K562 (cell line): ENCODE data around the gene SLAMF8. TPM values are rescaled to one million over a fixed set of nuclear protein-coding genes. Genes with fewer than 3 reads are reported as not detected.

ENCODE experiments used
- GABPB2 ChIP-seq: fragments of 250-450 bp; sonication (Bioruptor Pico); conservative IDR thresholded peaks from 2 replicates; pipeline ENCODE4 v1.5.1; 2021; ENCODE audit warnings: mild to moderate bottlenecking
- HLTF ChIP-seq: fragments of 450-650 bp; IDR thresholded peaks from 2 replicates; pipeline ENCODE4 v1.6.1; 2016
- MBD2 ChIP-seq: sonication (generic); IDR thresholded peaks from 2 replicates; pipeline ENCODE4 v1.6.1; 2016; ENCODE audit warnings: low read depth, borderline replicate concordance
- MXI1 ChIP-seq: IDR thresholded peaks from 2 replicates; pipeline ENCODE4 v1.6.1; 2011; ENCODE audit warnings: low read depth, mild to moderate bottlenecking, improper control_type of control experiment, low read length
- SMAD2 ChIP-seq: fragments of 150-350 bp; IDR thresholded peaks from 2 replicates; pipeline ENCODE4 v1.6.1; 2014; ENCODE audit warnings: low read depth, mild to moderate bottlenecking, low read length
- ZNF143 ChIP-seq: sonication (generic); formaldehyde crosslinking; IDR thresholded peaks from 2 replicates; pipeline ENCODE4 v1.9.0; 2022; ENCODE audit warnings: mild to moderate bottlenecking, missing genetic modification reagents
- polyA plus RNA-seq, 8 experiments: library from polyadenylated mRNA; depleted of rRNA in 4 of 8; stranded (reverse) in 5 of 8; unstranded in 3 of 8; fragments of >200 nt; fragmentation: Nextera tagmentation in 2 of 8; fragmentation: Illumina TruSeq in 1 of 8; extraction: Ambion mirVana in 2 of 8; extraction: Trizol in 1 of 8; gene quantifications; 2 replicates each; pipeline versions ENCODE4 v1.2.1 to v1.2.3, GENCODE V29; 2011 to 2014; ENCODE audit warnings: inconsistent platforms in 1 of 8, missing spikeins in 1 of 8
- total RNA-seq, 7 experiments: library from RNA; depleted of rRNA in 6 of 7; stranded (reverse); fragments of >200 nt in 6 of 7; fragmentation: Illumina TruSeq in 2 of 7; extraction: Trizol in 2 of 7; gene quantifications; 2 replicates each; pipeline versions ENCODE4 v1.2.1 to v1.2.3, GENCODE V29; 2011 to 2021; ENCODE audit warnings: low replicate concordance in 1 of 7
- TF ChIP-seq, protein P1 (sequence below): fragments of 250-450 bp; sonication (Bioruptor Pico); IDR thresholded peaks from 2 replicates; pipeline ENCODE4 v1.4.0; 2020
- TF ChIP-seq, protein P2 (sequence below): sonication (generic); formaldehyde crosslinking; IDR thresholded peaks from 2 replicates; pipeline ENCODE4 v1.8.0; 2023; ENCODE audit warnings: missing genetic modification reagents, mild to moderate bottlenecking, borderline replicate concordance
- TF ChIP-seq, protein P3 (sequence below): fragments of 450-650 bp; IDR thresholded peaks from 2 replicates; pipeline ENCODE4 v1.6.1; 2017; ENCODE audit warnings: antibody characterized with exemption, mild to moderate bottlenecking

SLAMF8 gene
- total and polyA plus RNA-seq, 9 of the 15 experiments (the other 6 are each of a cell fraction or from before 2014, with no cell fraction given), result not detected

DNA sequence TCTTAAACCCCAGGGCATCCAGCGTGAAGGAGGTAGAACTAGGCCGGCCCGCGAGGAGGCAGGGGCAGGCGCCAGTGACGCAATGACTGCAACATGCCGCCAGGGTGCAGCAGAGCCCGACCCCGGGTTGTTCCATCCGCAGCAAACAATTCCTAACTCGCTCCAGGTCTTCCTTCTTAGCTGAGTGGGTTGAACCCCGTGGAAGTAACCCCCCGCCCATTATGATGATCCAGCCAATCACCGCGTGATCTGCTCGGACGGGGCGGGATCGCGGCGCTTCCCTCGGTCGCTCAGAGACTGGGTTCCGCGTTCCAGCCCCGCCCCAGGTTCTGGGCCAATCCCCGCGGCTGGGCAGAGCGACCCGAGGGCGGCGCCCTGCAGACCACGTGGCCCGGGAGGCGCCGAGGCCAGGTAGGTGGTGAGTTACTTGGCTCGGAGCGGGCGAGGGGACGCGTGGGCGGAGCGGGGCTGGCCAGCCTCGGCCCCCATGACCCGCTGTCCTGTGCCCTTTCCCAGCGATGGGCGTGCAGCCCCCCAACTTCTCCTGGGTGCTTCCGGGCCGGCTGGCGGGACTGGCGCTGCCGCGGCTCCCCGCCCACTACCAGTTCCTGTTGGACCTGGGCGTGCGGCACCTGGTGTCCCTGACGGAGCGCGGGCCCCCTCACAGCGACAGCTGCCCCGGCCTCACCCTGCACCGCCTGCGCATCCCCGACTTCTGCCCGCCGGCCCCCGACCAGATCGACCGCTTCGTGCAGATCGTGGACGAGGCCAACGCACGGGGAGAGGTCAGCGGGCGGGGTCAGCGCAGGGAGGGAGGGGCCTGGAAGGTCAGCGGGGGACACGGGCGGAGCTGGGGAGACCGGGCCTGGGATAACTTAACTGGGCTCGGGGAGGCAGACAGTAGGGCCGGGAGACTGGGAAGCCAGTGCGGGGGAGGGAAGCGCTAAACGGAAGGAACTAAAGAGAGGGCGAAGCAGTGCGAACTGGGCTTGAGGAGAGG is 45.8 kb upstream of the SLAMF8 start, which contains the start of gene DUSP23 (continued):
- TF ChIP-seq, protein P1, sequence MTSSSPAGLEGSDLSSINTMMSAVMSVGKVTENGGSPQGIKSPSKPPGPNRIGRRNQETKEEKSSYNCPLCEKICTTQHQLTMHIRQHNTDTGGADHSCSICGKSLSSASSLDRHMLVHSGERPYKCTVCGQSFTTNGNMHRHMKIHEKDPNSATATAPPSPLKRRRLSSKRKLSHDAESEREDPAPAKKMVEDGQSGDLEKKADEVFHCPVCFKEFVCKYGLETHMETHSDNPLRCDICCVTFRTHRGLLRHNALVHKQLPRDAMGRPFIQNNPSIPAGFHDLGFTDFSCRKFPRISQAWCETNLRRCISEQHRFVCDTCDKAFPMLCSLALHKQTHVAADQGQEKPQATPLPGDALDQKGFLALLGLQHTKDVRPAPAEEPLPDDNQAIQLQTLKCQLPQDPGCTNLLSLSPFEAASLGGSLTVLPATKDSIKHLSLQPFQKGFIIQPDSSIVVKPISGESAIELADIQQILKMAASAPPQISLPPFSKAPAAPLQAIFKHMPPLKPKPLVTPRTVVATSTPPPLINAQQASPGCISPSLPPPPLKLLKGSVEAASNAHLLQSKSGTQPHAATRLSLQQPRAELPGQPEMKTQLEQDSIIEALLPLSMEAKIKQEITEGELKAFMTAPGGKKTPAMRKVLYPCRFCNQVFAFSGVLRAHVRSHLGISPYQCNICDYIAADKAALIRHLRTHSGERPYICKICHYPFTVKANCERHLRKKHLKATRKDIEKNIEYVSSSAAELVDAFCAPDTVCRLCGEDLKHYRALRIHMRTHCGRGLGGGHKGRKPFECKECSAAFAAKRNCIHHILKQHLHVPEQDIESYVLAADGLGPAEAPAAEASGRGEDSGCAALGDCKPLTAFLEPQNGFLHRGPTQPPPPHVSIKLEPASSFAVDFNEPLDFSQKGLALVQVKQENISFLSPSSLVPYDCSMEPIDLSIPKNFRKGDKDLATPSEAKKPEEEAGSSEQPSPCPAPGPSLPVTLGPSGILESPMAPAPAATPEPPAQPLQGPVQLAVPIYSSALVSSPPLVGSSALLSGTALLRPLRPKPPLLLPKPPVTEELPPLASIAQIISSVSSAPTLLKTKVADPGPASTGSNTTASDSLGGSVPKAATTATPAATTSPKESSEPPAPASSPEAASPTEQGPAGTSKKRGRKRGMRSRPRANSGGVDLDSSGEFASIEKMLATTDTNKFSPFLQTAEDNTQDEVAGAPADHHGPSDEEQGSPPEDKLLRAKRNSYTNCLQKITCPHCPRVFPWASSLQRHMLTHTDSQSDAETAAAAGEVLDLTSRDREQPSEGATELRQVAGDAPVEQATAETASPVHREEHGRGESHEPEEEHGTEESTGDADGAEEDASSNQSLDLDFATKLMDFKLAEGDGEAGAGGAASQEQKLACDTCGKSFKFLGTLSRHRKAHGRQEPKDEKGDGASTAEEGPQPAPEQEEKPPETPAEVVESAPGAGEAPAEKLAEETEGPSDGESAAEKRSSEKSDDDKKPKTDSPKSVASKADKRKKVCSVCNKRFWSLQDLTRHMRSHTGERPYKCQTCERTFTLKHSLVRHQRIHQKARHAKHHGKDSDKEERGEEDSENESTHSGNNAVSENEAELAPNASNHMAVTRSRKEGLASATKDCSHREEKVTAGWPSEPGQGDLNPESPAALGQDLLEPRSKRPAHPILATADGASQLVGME (CRISPR knock-in tag), result peak; percentile 54; the same call in 1 of the 2 replicates
- TF ChIP-seq, protein P2, sequence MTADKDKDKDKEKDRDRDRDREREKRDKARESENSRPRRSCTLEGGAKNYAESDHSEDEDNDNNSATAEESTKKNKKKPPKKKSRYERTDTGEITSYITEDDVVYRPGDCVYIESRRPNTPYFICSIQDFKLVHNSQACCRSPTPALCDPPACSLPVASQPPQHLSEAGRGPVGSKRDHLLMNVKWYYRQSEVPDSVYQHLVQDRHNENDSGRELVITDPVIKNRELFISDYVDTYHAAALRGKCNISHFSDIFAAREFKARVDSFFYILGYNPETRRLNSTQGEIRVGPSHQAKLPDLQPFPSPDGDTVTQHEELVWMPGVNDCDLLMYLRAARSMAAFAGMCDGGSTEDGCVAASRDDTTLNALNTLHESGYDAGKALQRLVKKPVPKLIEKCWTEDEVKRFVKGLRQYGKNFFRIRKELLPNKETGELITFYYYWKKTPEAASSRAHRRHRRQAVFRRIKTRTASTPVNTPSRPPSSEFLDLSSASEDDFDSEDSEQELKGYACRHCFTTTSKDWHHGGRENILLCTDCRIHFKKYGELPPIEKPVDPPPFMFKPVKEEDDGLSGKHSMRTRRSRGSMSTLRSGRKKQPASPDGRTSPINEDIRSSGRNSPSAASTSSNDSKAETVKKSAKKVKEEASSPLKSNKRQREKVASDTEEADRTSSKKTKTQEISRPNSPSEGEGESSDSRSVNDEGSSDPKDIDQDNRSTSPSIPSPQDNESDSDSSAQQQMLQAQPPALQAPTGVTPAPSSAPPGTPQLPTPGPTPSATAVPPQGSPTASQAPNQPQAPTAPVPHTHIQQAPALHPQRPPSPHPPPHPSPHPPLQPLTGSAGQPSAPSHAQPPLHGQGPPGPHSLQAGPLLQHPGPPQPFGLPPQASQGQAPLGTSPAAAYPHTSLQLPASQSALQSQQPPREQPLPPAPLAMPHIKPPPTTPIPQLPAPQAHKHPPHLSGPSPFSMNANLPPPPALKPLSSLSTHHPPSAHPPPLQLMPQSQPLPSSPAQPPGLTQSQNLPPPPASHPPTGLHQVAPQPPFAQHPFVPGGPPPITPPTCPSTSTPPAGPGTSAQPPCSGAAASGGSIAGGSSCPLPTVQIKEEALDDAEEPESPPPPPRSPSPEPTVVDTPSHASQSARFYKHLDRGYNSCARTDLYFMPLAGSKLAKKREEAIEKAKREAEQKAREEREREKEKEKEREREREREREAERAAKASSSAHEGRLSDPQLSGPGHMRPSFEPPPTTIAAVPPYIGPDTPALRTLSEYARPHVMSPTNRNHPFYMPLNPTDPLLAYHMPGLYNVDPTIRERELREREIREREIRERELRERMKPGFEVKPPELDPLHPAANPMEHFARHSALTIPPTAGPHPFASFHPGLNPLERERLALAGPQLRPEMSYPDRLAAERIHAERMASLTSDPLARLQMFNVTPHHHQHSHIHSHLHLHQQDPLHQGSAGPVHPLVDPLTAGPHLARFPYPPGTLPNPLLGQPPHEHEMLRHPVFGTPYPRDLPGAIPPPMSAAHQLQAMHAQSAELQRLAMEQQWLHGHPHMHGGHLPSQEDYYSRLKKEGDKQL (CRISPR knock-in tag), result no peak
- TF ChIP-seq, protein P3, sequence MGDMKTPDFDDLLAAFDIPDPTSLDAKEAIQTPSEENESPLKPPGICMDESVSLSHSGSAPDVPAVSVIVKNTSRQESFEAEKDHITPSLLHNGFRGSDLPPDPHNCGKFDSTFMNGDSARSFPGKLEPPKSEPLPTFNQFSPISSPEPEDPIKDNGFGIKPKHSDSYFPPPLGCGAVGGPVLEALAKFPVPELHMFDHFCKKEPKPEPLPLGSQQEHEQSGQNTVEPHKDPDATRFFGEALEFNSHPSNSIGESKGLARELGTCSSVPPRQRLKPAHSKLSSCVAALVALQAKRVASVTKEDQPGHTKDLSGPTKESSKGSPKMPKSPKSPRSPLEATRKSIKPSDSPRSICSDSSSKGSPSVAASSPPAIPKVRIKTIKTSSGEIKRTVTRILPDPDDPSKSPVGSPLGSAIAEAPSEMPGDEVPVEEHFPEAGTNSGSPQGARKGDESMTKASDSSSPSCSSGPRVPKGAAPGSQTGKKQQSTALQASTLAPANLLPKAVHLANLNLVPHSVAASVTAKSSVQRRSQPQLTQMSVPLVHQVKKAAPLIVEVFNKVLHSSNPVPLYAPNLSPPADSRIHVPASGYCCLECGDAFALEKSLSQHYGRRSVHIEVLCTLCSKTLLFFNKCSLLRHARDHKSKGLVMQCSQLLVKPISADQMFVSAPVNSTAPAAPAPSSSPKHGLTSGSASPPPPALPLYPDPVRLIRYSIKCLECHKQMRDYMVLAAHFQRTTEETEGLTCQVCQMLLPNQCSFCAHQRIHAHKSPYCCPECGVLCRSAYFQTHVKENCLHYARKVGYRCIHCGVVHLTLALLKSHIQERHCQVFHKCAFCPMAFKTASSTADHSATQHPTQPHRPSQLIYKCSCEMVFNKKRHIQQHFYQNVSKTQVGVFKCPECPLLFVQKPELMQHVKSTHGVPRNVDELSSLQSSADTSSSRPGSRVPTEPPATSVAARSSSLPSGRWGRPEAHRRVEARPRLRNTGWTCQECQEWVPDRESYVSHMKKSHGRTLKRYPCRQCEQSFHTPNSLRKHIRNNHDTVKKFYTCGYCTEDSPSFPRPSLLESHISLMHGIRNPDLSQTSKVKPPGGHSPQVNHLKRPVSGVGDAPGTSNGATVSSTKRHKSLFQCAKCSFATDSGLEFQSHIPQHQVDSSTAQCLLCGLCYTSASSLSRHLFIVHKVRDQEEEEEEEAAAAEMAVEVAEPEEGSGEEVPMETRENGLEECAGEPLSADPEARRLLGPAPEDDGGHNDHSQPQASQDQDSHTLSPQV, result no peak
- TF ChIP-seq MBD2 (peak; percentile 64), MXI1 (peak; percentile 66), ZNF143 (CRISPR knock-in tag) (no peak), HLTF (no peak), GABPB2 (CRISPR knock-in tag) (no peak; the same call in 1 of the 2 replicates), SMAD2 (no peak)
